Calu3 (cell line): ENCODE data around the gene FAF1. TPM values are rescaled to one million over a fixed set of nuclear protein-coding genes. Genes with fewer than 3 reads are reported as not detected.

ENCODE experiments used
- BruUV-seq: library from RNA; stranded (reverse); fragments of 400-500 nt; replicated peaks from 2 replicates; lab custom pipeline; 2021; lab: Mats Ljungman, UMichigan
- CTCF ChIA-PET: fragments of 300-600 bp; sonication (Branson Sonifier 250); formaldehyde crosslinking; loops from one replicate; lab custom pipeline; 2022; ENCODE audit warnings: antibody characterized with exemption; lab: Charles Lee
- DNase-seq: peaks from one replicate; pipeline ENCODE4 v3.0.0; 2022
- H3K27ac Mint-ChIP-seq: one replicate; pipeline ENCODE4 v1.8.0; 2022; ENCODE audit warnings: mixed read lengths; ENCODE audit not compliant: unreplicated experiment
- H3K27me3 Mint-ChIP-seq: one replicate; pipeline ENCODE4 v1.8.0; 2022; ENCODE audit warnings: mixed read lengths; ENCODE audit not compliant: unreplicated experiment
- H3K36me3 Mint-ChIP-seq: one replicate; pipeline ENCODE4 v1.8.0; 2022; ENCODE audit warnings: mild to moderate bottlenecking, moderate library complexity, mixed read lengths; ENCODE audit not compliant: insufficient read depth, unreplicated experiment
- H3K4me1 Mint-ChIP-seq: one replicate; pipeline ENCODE4 v1.8.0; 2022; ENCODE audit warnings: mild to moderate bottlenecking, low read depth, mixed read lengths; ENCODE audit not compliant: unreplicated experiment
- H3K4me3 Mint-ChIP-seq: one replicate; pipeline ENCODE4 v1.8.0; 2022; ENCODE audit warnings: mild to moderate bottlenecking, low read depth, moderate library complexity, mixed read lengths; ENCODE audit not compliant: unreplicated experiment
- H3K9me3 Mint-ChIP-seq: one replicate; pipeline ENCODE4 v1.8.0; 2022; ENCODE audit warnings: low read depth, mixed read lengths; ENCODE audit not compliant: unreplicated experiment
- intact Hi-C: fragments of 100-400 bp; cut with micrococcal nuclease; formaldehyde crosslinking; loops from one replicate; pipeline ENCODE4 v1.10.0; 2022; ENCODE audit not compliant: unreplicated experiment
- total RNA-seq: library from RNA; stranded (reverse); gene quantifications from 2 replicates; pipeline ENCODE4 v1.2.3, GENCODE V29; 2022
- TF ChIP-seq, protein P1 (sequence below): fragments of 200-600 bp; IDR thresholded peaks from one replicate; pipeline ENCODE4 v1.8.0; 2022; ENCODE audit warnings: antibody characterized with exemption; ENCODE audit not compliant: unreplicated experiment

Gene FAF1
- total RNA-seq, 1 experiment from 2014 or later = 104 TPM

DNA sequence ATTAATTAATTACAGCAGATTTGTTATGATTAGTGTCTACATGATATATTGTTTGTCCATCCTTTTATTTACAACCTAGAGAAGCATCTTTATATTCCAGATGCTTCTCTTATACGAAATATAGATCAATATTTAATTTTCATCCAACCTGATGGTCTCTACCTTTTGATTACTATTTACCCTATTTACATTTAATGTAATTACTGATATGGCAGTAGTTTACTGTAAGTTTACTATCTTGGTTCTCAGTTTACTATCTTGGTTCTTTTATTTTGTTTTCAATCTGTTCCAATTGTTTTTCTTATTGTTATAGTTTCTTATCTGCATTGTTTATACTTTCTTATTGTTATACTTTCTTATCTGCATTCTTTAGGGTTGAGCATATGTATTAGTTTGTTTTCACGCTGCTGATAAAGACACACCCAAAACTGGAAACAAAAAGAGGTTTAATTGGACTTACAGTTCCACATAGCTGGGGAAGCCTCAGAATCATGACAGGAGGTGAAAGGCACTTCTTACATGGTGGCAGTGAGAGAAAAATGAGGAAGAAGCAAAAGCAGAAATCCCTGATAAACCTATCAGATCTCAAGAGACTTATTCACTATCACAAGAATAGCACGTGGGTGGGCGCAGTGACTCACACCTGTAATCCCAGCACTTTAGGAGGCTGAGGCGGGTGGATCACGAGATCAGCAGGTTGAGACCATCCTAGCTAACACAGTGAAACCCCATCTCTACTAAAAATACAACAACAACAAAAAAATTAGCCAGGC is 28.9 kb downstream of the FAF1 start:
- peaks cover 5% of the 10 kb centered on the region for H3K9me3 Mint-ChIP-seq
- H3K4me1 Mint-ChIP-seq = peaks cover 20% of the 10 kb centered on the region
- BruUV-seq = no TSS peak
- peak; percentile 24 for DNase-seq
- TF ChIP-seq, protein P1, sequence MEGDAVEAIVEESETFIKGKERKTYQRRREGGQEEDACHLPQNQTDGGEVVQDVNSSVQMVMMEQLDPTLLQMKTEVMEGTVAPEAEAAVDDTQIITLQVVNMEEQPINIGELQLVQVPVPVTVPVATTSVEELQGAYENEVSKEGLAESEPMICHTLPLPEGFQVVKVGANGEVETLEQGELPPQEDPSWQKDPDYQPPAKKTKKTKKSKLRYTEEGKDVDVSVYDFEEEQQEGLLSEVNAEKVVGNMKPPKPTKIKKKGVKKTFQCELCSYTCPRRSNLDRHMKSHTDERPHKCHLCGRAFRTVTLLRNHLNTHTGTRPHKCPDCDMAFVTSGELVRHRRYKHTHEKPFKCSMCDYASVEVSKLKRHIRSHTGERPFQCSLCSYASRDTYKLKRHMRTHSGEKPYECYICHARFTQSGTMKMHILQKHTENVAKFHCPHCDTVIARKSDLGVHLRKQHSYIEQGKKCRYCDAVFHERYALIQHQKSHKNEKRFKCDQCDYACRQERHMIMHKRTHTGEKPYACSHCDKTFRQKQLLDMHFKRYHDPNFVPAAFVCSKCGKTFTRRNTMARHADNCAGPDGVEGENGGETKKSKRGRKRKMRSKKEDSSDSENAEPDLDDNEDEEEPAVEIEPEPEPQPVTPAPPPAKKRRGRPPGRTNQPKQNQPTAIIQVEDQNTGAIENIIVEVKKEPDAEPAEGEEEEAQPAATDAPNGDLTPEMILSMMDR = no peak
- intact Hi-C loops = no loop called here
- CTCF ChIA-PET = no interaction called here
- H3K27me3 Mint-ChIP-seq = no peaks in the 10 kb centered on the region
- peaks cover 7% of the 10 kb centered on the region for H3K36me3 Mint-ChIP-seq
- peak overlapping the region; percentile 43 for H3K27ac Mint-ChIP-seq
- H3K4me3 Mint-ChIP-seq = no peak overlapping the region

DNA sequence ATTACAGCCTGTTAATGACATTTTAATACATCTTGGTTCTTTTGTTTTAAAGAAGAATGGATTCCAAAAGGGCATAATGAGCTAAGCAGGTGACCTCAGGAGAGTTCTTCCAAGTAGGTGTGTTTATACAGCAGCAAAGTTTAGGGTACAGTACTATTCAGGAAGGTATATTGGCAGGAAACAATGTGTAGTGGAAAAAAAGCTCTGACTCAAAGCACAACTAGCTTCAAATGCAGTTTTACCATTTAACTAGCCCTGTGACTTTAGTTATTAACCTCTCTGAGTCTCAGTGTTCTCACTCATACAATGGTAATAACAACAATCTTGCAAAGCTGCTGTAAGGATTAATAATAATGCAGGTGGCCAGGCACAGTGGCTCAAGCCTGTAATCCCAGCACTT is 29.9 kb downstream of the FAF1 start:
- Mint-ChIP-seq H3K36me3 (peaks cover 7% of the 10 kb centered on the region), H3K27ac (no peak overlapping the region), H3K9me3 (peaks cover 6% of the 10 kb centered on the region), H3K27me3 (no peaks in the 10 kb centered on the region), H3K4me1 (peaks cover 17% of the 10 kb centered on the region), H3K4me3 (no peak overlapping the region)
- CTCF ChIA-PET = interaction anchor here (0.8 to 2.1 kb wide), 4 partner anchors 39 to 262 kb away, joined by 3 to 10 read pairs (median 4); no protein-coding TSS in a partner anchor
- intact Hi-C loops = no loop called here
- TF ChIP-seq, protein P1 = no peak
- no TSS peak for BruUV-seq
- no peak for DNase-seq

- no peak for DNase-seq
- TF ChIP-seq, protein P1 = peak; percentile 20
- Mint-ChIP-seq H3K4me3 (no peak overlapping the region), H3K27ac (no peak overlapping the region), H3K36me3 (peaks cover 7% of the 10 kb centered on the region), H3K4me1 (peaks cover 17% of the 10 kb centered on the region), H3K9me3 (peaks cover 6% of the 10 kb centered on the region), H3K27me3 (no peaks in the 10 kb centered on the region)
- BruUV-seq = no TSS peak
- intact Hi-C loops = loop anchor here (2.0 to 5.0 kb wide), 2 partner anchors 38 to 259 kb away; no protein-coding TSS in a partner anchor
- CTCF ChIA-PET = interaction anchor here (0.5 to 2.1 kb wide), 7 partner anchors 39 to 1331 kb away, joined by 3 to 10 read pairs (median 5); no protein-coding TSS in a partner anchor
Observed at GRCh38 chr1:50929376-50929958, 30.6 kb downstream of the FAF1 start.

DNA sequence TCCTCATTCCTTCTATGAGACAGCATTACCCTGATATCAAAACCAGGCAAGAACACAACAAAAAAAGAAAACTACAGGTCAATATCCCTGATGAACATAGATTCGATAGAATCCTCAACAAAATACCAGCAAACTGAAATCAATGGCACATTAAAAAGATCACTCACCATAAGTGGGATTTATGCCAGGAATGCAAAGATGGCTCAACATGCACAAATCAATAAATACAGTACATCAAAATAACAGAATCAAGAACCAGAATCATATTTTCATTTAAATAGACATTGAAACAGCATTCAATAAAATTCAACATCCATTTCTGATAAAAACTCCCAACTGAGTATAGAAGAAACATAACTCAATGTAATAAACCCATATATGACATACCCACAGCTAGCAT is 36.5 kb downstream of the FAF1 start:
- Mint-ChIP-seq H3K4me3 (no peak overlapping the region), H3K36me3 (peaks cover 7% of the 10 kb centered on the region), H3K27me3 (no peaks in the 10 kb centered on the region), H3K9me3 (peaks cover 8% of the 10 kb centered on the region), H3K4me1 (no peaks in the 10 kb centered on the region), H3K27ac (no peak overlapping the region)
- CTCF ChIA-PET = no interaction called here
- TF ChIP-seq, protein P1 = no peak
- DNase-seq = no peak
- no TSS peak for BruUV-seq
- intact Hi-C loops = no loop called here
